Measurements from ENCODE around the gene ULBP3.
"Not testable (repeated sequence)": the region's sequence is repeated elsewhere in the genome, so short reads cannot be mapped to it uniquely, and the experiment has no call there.

The ULBP3 gene

DNA sequence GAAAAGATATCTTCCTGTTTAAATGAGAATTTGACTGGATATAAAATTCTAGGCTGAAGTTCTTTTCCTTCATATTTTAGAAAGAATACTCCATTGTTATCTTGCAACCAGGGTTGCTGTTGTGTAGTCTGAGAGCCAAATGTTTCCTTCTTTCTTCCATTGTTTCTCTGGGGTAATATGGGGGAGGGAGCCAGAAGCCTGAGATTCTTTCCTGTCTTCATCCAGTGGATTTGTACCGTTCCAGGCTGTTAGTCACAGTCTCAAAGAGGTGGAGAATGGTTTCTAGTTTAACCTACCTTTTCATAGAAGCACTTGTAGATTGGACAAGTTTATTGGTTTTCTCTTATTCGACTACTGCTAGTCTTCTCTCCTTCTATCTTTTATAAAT lies 6.1 kb upstream of the ULBP3 start:
- DNase-seq: no peak

DNA sequence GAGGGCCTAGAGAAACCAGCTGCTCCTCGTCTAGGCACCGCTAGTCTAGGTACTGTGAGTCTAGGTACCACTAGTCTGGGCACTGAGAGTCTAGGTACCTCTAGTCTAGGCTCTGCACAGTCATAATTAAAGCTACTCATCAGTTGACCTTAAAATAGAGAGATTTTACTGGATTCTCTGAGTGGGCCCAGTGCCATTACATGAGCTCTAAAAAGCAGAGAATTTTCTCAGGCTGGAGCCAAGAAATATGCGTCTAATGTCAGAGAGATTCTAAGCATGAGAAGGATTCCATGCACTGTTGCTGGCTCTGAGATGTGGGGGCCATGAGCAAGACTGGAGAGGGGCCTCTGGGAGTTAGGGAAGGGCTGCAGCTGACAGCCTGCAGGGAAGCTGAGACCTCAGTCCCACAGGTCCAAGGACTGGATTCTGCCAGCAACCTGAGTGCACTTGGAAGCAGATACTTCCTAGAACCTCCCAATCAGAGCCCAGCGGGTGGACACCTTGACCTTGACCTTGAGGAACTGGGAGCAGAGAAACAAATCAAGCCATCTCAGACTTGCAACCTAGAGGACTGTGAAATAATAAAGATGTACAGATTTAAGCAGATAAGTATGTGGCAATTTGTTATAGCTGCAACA lies 5.6 kb upstream of the ULBP3 start:
- not testable (repeated sequence) for DNase-seq

GRCh38 chr6:150072201-150072600 lies 3.3 kb upstream of the ULBP3 start:
- peak; percentile 20 for DNase-seq

DNA sequence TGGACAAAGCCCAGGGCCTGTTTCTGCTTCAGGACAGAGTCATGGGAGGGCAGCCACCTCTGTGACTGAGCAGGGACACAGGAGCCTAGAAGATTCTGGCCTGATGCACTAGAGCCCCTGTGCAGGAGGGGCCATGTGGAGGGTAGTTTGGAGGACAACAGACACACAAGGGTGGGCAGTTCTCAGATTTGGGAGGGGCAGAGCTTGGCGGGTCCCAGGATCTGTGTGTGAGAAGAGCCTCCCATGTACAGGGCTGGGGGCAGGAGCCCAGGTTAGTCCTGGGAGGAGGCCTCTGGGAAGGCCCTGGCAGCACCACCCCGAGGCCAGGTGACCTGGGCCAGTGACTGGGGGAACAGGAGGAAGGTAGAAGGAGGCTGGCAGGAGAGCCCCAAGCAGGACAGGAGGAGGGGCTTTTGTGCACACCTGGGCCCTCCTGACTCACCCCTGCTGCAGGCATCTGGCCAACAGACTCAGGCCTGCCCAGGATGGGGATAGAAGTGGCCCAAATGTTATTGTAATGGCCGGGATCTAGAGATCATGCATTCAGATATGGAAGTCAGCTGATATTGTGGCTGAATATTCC lies 1.4 kb upstream of the ULBP3 start:
- no peak for DNase-seq

- no peak for DNase-seq
Observed at GRCh38 chr6:150069706-150070105, 785 bp upstream of the ULBP3 start.

- DNase-seq: no peak
Observed at GRCh38 chr6:150068151-150068550, 770 bp downstream of the ULBP3 start.

DNA sequence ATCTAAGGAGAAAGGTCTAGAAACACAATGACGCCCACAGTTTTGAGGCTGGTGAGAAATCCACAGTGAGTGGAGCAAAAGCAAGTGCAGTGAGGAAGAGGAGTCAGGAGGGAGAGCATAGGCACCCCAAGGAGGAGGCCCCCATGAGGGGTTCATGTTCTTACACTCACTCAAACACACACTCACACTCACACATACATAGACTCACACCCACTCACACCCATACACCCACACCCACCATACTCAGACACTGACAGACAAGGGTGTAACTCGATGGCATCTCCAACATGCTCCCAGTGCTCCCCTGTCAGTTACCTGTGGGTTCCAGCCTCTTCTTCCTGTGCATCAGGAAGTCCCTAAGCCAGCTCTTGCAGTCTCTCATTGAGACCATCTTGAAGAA lies 3.8 kb downstream of the ULBP3 start:
- no peak for DNase-seq

GRCh38 chr6:150063640-150064039 lies 5.3 kb downstream of the ULBP3 start:
- DNase-seq: no peak

DNA sequence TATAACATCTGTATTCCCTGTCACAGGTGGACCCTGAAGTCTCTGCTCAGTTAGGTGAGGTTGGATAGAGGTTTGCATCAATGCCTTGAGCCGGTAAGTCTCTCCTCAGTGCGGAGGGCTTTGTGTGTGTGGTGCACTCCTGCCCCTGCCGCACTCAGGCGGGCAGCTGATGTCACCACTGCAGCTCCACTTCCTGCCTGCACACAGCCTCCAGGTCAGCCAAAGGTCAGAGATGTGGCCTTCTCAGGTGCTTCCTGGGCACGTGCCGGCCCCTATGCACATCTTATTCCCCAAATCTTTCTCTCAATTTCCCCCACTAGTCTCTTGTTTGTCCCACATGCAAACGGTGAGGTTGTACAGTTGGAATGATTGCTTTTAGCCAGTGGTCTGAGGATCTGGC lies 8.9 kb downstream of the ULBP3 start:
- not testable (repeated sequence) for DNase-seq

DNA sequence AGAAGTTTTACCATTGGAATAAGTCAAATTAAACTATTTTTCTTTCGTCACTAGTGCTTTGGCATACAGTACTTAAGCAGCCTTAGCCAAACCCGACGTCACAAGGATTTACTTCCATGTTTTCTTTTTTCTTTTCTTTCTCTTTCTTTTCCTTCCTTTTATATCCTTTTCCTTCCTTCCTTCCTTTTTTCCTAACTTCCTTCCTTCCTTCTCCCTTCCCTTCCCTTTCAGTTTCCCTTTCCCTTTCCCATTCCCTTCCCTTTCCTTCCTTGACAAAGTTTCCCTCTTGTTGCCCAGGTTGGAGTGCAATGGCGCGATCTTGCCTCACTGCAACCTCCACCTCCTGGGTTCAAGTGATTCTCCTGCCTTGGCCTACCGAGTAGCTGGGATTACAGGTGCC lies 9.9 kb downstream of the ULBP3 start:
- no peak for DNase-seq

DNA sequence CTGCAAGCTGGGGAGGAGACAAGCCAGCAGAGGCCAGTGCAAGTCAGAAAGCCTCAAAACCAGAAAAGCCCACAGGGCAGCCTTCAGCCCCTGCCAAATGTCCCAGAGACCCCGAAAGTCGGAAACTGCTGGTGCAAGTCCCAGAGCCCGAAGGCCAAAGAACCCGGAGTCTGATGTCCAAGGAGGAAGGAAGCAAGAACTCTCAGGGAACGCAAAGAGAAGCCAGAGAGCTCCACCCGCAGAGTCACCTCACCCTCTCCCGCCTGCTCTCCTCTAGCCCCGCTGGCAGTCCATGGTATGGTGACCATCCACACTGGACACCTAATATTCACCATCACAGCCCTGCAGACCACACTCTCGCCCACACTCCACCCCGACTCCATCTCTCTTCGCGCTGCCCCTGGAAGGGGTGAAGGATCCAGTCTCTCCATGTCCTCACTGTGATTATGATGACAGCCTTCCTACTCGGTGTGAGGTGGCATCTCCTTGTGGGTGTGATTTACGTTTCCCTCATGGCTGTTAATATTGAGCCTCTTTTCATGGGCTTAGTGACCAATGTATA lies 10.6 kb downstream of the ULBP3 start:
- DNase-seq: no peak

GRCh38 chr6:150057501-150057951 lies 11.4 kb downstream of the ULBP3 start:
- DNase-seq: no peak

- no peak for DNase-seq
Observed at GRCh38 chr6:150056916-150057315, 12.0 kb downstream of the ULBP3 start.

GRCh38 chr6:150056156-150056555 lies 12.8 kb downstream of the ULBP3 start:
- DNase-seq: no peak

DNA sequence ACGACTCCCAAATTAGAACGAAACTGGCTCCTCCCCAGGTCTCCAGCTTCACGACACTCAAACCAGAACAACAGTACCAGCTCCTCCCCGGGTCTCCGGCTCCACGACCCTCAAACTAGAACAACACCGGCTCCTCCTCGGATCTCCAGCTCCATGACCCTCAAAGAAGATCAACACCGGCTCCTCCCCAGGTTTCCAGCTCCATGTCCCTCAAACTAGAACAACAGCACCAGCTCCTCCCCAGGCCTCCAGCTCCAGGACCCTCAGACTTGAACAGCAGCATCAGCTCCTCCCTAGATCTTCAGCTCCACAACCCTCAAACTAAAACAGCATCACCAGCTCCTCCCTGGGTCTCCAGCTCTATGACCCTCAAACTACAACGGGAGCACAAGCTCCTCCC lies 13.8 kb downstream of the ULBP3 start:
- DNase-seq: no peak

- no peak for DNase-seq
Observed at GRCh38 chr6:150053450-150053849, 15.5 kb downstream of the ULBP3 start.

DNA sequence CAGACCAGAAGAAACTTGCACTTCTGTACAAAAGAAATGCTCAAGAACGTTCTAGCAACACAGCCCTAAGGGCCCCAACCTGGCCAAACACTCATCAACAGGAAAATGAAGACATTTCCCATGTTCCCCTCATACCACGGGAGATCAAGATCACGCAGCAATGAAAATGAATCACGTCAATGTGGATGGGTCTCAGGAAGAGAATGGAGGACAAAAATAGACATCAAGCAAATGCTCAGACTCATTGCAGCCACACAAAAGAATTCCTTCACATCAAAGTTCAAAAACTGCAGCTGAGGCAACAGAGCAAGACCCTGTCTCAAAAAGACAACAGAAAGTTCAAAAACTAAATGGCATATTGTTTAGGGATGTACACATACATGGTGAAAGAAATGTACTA lies 18.1 kb downstream of the ULBP3 start:
- no peak for DNase-seq

DNA sequence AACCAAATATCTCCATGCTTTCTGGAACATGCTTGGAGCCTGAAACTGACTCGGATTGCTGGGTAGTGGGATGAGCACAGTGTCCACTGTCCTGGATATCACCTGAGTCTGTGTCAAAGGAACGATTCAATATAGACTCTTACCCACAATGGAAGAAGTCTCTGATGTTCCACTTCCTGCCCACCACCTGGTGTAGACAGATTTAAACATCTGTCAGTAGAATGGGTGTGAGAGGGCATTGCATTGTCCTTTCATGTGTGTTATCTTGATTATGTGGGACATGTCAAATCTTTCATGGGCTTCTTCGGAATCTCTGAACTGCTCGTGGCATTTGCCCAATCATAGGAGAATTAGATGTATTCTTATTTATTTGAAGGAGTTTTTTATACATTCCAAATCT lies 20.8 kb downstream of the ULBP3 start:
- DNase-seq: no peak

GRCh38 chr6:150046943-150047342 lies 22.0 kb downstream of the ULBP3 start:
- DNase-seq: no peak

DNA sequence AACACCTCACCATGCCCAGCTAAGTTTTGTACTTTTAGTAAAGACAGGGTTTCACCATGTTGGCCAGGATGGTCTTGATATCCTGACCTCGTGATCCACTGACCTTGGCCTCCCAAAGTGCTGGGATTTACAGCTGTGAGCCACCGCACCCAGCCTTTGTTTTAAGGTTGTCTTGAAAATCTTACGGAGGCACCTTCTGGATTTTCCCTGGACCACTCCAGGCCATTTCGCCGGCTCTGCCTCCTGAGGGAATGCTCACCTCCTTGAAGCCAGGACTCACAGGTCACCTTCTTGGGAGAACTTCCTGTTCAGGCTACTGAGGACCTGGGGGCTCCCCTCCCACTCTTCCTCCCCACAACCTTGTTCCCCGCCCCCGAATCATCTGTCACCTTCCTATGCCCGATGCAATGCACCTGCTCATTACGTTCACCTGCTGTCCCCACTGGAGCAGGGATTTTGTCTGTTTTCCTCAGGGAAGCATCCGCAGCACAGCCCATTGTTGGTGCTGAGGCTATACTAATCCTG lies 24.2 kb downstream of the ULBP3 start:
- no peak for DNase-seq

DNA sequence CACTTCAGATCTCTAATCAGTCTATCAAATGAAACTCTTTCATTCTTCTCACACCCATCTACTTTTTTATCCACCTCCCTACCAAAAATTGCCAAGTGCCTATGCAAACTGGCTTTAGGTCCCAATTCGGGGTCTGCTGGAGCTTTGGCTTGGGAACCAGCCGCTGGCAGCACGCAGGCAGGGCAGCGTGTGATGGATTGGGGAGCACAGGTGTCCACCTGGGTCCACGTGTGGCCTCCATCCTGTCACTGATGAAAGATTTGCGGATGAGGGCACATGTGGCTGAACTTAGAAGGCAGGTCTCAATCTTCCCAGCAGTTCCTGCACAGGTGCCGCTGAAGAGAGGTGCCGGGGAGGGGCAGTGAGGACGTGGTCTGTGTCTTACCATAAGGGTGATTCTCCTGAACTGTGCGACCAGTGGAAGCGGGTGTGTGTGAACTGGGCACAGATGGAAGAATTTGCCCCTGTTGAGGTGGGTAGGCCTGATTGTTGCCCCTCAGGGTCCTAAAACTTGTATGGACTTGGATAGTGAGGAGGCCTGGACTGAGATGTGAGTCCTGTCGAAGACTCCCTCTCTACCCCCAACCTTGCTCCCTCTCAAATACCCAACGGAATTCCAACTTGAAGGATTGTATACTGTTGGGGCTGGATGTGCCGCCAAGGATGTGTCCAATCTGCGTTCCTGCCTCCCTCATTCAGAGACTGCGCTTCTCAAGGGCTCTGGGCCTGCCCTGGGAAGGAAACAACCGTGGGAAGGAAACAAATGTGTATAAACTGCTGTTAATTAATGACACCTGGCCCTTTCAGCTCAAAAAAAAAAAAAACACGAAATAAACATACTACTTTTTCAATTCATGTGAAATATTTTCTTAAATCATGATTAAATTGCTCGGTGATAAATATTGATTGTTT lies 25.2 kb downstream of the ULBP3 start:
- DNase-seq: no peak

DNA sequence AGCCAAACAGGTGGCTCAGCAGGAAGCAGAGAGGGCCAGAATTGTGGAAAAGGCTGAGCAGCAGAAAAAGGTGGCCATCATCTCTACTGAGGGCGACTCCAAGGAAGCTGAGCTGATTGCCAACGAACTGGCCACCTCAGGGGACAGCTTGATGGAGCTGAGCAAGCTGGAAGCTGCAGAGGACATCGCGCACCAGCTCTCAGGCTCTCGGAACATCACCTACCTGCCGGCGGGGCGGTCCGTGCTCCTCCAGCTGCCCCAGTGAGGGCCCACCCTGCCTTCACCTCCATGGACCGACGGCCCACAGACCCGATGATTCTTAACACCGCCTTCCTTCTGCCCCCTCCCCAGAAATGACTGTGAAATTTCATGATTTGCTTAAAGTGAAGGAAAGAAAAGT lies 25.8 kb downstream of the ULBP3 start:
- DNase-seq: no peak

Measured in T1000 (cell line).